ENCODE data around the gene SLC52A1.

GRCh38 chr17:5014357-5014756 is 20.9 kb downstream of the SLC52A1 start:
- TF ChIP-seq POLR2A (IDR thresholded peaks at IDR 0.05; ENCODE audit: insufficient read depth in 1 of 2, low read depth in 2 of 2, low read length in 2 of 2) (no peak), NFE2L1 (CRISPR knock-in tag; IDR thresholded peaks at IDR 0.05; ENCODE audit: borderline replicate concordance) (no peak), ZNF263 (CRISPR knock-in tag; IDR thresholded peaks at IDR 0.05) (no peak), ZNF3 (CRISPR knock-in tag; IDR thresholded peaks at IDR 0.05) (no peak), SSRP1 (CRISPR knock-in tag; IDR thresholded peaks at IDR 0.05) (no peak), CTCF (CRISPR knock-in tag; IDR thresholded peaks at IDR 0.05) (no peak), GABPA (IDR thresholded peaks at IDR 0.05; ENCODE audit: low read depth, low read length) (no peak), GABPA (CRISPR knock-in tag; IDR thresholded peaks at IDR 0.05; ENCODE audit: low read depth) (no peak), NFIC (IDR thresholded peaks at IDR 0.05; ENCODE audit: low read length) (no peak), PRPF4 (IDR thresholded peaks at IDR 0.05; ENCODE audit: low read depth, low read length, poor library complexity, severe bottlenecking) (no peak), ERF (CRISPR knock-in tag; IDR thresholded peaks at IDR 0.05) (no peak), POLR2AphosphoS5 (IDR thresholded peaks at IDR 0.05; ENCODE audit: low read depth, low read length) (no peak)

Measured in HepG2 (cell line).